Pancreas (tissue), 10 donors: ENCODE data around the gene CFDP1. TPM values are rescaled to one million over a fixed set of nuclear protein-coding genes. Genes with fewer than 3 reads are reported as not detected.
"Not testable (repeated sequence)": the region's sequence is repeated elsewhere in the genome, so short reads cannot be mapped to it uniquely, and the experiment has no call there.

Experiments used
- ATAC-seq, 4 donors: fragments of 200-7000 bp; cut with Tn5 transposase; one replicate each; pipeline versions ENCODE4 v1.8.0 to v1.9.1; 2020; ENCODE audit warnings: mild to moderate bottlenecking in 4 of 4, moderate library complexity in 4 of 4
- DNase-seq, 6 donors: peaks; one replicate each; pipeline ENCODE4 v3.0.0-alpha.2; 2020
- FAIRE-seq: peaks from 2 replicates; lab custom pipeline; 2012; peaks lifted over from hg19 to GRCh38; lab: Jason Lieb, UNC
- H3K27ac ChIP-seq, 4 donors: fragments of 200-600 bp; sonication (generic); 1 replicate in 3 of 4; 2 replicates in 1 of 4; pipeline versions ENCODE4 v1.5.0 to v1.8.0; 2020
- H3K27me3 ChIP-seq, 4 donors: fragments of 200-600 bp; one replicate each; pipeline ENCODE4 v1.8.0; 2021
- H3K36me3 ChIP-seq, 3 donors: fragments of 200-600 bp; sonication (generic) in 1 of 3; one replicate each; pipeline versions ENCODE4 v1.5.0 to v1.8.0; 2020 to 2021
- H3K4me1 ChIP-seq, 3 donors: fragments of 200-600 bp; one replicate each; pipeline ENCODE4 v1.8.0; 2021
- H3K4me3 ChIP-seq, 4 donors: fragments of 200-600 bp; sonication (generic) in 2 of 4; one replicate each; pipeline versions ENCODE4 v1.5.0 to v1.8.0; 2020 to 2021
- H3K9me3 ChIP-seq, 4 donors: fragments of 200-600 bp; one replicate each; pipeline ENCODE4 v1.8.0; 2021
- CTCF ChIP-seq, 4 donors: fragments of 200-600 bp; sonication (generic) in 3 of 4; IDR thresholded peaks; one replicate each; pipeline versions ENCODE4 v1.5.0 to v1.8.0; 2021; ENCODE audit warnings: antibody characterized with exemption in 4 of 4
- WGBS, 2 donors: extraction: QIAGEN DNeasy Blood & Tissue Kit; methylation state at CpG; one replicate each; pipeline ENCODE4 v1.1.7; 2013; 5-methylcytosine and 5-hydroxymethylcytosine counted together
- intact Hi-C, 3 donors: fragments of 100-400 bp; cut with DNase I; formaldehyde crosslinking; loops; one replicate each; pipeline versions ENCODE4 v1.11.1 to v1.14.2; 2022
- polyA plus RNA-seq, 2 donors: library from polyadenylated mRNA; stranded (reverse); fragments of 200-250 nt; gene quantifications; one replicate each; pipeline ENCODE4 v1.2.3, GENCODE V29; 2013
- total RNA-seq, 6 donors: library from RNA; stranded (reverse); fragmentation: NEBNext Ultra II Directional in 4 of 6; extraction: Animal tissue kit (Norgen Biotek cat#: 25700) in 4 of 6; gene quantifications; one replicate each; pipeline versions ENCODE4 v1.2.1 to v1.2.4, GENCODE V29; 2021 to 2023
- donor health status: healthy with polysubstance abuse.
- donor health status: DM: no; HTN: no; CAD: no; lungs with moderate emphysema.
- donor health status: DM: no; HTN: no; CAD: no.
- donor health status: control.
- donor health status: control.
- donor health status: Bipolar disorder and iron deficiency.
- donor health status: DM: yes; HTN: yes; CAD: no.
- donor health status: DM: no; HTN: no; CAD: no.
- donor health status: DM: no; HTN: no; CAD: no.
- donor health status: DM: yes; HTN: yes; CAD: no.

The CFDP1 gene
- total and polyA plus RNA-seq, 8 donors = 19.3 to 57.5 (median 25.6) TPM

- ATAC-seq (no peak), DNase-seq (no peak), FAIRE-seq (no peak)
- WGBS, 2 donors = 88 to 95% methylated on average over 6 of the region's 6 CpGs
- H3K9me3 ChIP-seq = no peaks in the 10 kb centered on the region
- intact Hi-C loops = no loop called here
- H3K27me3 ChIP-seq = no peaks in the 10 kb centered on the region
- no peaks in the 10 kb centered on the region for H3K36me3 ChIP-seq
- no peak for TF ChIP-seq CTCF (IDR thresholded peaks at IDR 0.05)
- no peak overlapping the region for H3K27ac ChIP-seq
- H3K4me1 ChIP-seq = no peaks in the 10 kb centered on the region
- no peak overlapping the region for H3K4me3 ChIP-seq
These were observed 146.9 kb downstream of the CFDP1 start for GRCh38 chr16:75286389-75286788.

GRCh38 chr16:75282466-75283281 is 150.6 kb downstream of the CFDP1 start:
- ATAC-seq (no peak), DNase-seq (no peak), FAIRE-seq (no peak)
- Histone ChIP-seq H3K27ac (no peak overlapping the region), H3K4me1 (no peaks in the 10 kb centered on the region), H3K36me3 (no peaks in the 10 kb centered on the region), H3K9me3 (no peaks in the 10 kb centered on the region), H3K27me3 (no peaks in the 10 kb centered on the region), H3K4me3 (no peak overlapping the region)
- intact Hi-C loops = no loop called here
- TF ChIP-seq CTCF (IDR thresholded peaks at IDR 0.05) = no peak
- 86 to 88% methylated on average over 11 of the region's 11 CpGs for WGBS, 2 donors

GRCh38 chr16:75281826-75282225 is 151.5 kb downstream of the CFDP1 start:
- 89 to 92% methylated on average over 6 of the region's 6 CpGs for WGBS, 2 donors
- DNase-seq = no peak
- Histone ChIP-seq H3K36me3 (no peaks in the 10 kb centered on the region), H3K27me3 (no peaks in the 10 kb centered on the region), H3K9me3 (no peaks in the 10 kb centered on the region), H3K4me1 (no peaks in the 10 kb centered on the region), H3K27ac (no peak overlapping the region), H3K4me3 (no peak overlapping the region)
- TF ChIP-seq CTCF (IDR thresholded peaks at IDR 0.05) = no peak
- no peak for FAIRE-seq
- intact Hi-C loops = no loop called here
- no peak for ATAC-seq

GRCh38 chr16:75281009-75281408 is 152.3 kb downstream of the CFDP1 start:
- H3K4me1 ChIP-seq, H3K4me3 ChIP-seq, H3K9me3 ChIP-seq, DNase-seq, FAIRE-seq, H3K36me3 ChIP-seq, H3K27ac ChIP-seq, ATAC-seq, intact Hi-C loops, H3K27me3 ChIP-seq: not testable (repeated sequence)
- WGBS, 2 donors = 89 to 95% methylated on average over 2 of the region's 2 CpGs

- intact Hi-C loops = no loop called here
- H3K9me3 ChIP-seq = no peaks in the 10 kb centered on the region
- no peak for FAIRE-seq
- WGBS, 2 donors = 78 to 81% methylated on average over 8 of the region's 8 CpGs
- no peaks in the 10 kb centered on the region for H3K4me1 ChIP-seq
- TF ChIP-seq CTCF (IDR thresholded peaks at IDR 0.05) = no peak
- no peaks in the 10 kb centered on the region for H3K27me3 ChIP-seq
- no peak overlapping the region for H3K4me3 ChIP-seq
- H3K27ac ChIP-seq = no peak overlapping the region
- ATAC-seq = no peak
- H3K36me3 ChIP-seq = no peaks in the 10 kb centered on the region
- no peak for DNase-seq
These were observed 152.9 kb downstream of the CFDP1 start for GRCh38 chr16:75280331-75280804.
